CD4-positive, alpha-beta T cell treated with Interferon alpha-2 for 1 hour (primary cell): ENCODE measurements around the gene GAS1.

Experiments used
- DNase-seq, 2 donors: peaks; one replicate each; pipeline ENCODE4 v3.0.0-alpha.2; 2020 to 2022

GAS1 gene

GRCh38 chr9:86962692-86963091, 15.4 kb upstream of the GAS1 start:
- no peak for DNase-seq

DNA sequence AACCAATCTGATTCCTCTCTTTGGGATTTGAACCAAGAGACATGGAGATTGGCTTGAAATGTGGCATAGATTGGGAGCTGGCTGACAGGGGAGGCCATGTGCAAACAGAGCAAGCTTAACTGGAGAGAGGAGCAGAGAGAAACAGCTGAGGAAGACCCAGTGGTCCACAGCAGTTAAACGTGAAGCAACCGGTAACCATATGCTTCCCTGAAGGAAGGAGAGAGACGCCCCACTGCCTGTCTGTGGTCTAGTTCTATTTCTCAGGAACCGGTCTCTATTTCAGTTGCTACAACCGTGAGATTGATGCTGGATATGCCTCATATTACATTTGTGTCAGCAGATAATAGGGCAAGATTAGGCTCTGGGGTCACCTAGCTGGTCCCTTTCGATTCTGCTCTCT, 13.6 kb upstream of the GAS1 start:
- DNase-seq = no peak

DNA sequence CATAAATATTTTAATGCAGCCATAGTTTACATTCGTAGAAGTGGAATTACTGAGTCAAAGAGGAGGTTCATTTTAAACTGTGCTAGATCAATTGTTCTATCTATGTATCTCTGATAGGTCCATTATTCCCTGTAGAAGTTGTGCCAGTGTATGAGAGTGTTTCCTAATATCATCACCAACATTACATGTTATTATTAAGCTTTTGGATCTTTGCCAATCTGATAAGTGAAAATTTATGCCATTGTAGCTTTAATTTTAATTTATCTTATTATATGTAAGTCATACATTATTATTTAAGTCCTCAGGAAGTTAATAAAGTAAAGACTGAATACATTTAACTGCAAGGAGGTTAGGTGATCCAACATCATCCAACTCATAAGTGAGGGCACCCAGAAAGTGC, 10.9 kb upstream of the GAS1 start:
- DNase-seq = no peak

GRCh38 chr9:86955561-86955960, 8.3 kb upstream of the GAS1 start:
- DNase-seq = no peak

DNA sequence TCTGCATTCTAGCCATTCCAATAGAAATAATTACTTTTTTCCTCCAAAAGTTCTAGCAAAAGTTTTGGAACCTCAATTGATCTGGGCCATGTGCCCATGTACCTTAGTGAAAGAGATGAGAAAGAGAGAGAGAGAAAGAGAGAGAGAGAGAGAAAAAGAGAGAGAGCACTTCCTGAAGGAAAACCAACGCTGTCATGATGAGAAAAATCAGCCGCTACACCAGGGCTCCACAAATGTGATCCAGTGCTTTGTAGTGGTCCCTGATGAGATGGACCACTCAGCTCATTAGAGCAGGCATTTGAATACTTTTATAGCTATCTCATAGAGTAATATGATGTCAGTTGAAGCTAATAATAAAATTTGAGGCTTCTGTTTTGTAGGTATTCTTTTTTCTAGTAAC, 7.7 kb upstream of the GAS1 start:
- no peak for DNase-seq

DNA sequence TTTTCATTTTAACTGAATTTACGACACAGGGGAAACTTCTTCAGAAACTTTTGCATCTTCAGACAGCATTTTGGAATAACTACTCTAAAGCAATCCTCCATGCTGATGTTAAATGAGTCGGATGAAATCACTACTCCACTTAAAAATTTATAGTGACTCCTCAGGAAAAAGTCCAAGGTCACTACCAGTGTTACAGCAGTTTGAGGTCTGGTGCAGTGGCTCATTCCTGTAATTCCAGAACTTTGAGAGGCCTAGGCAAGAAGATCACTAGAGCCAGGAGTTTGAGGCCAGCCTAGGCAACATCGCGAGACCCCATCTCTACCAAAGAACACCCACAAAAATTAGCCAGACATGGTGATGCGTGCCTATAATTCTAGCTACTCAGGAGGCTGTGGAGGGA, 5.9 kb upstream of the GAS1 start:
- DNase-seq = no peak

GRCh38 chr9:86948074-86948929, 996 bp upstream of the GAS1 start:
- peak; percentile 62 to 78 for DNase-seq

DNA sequence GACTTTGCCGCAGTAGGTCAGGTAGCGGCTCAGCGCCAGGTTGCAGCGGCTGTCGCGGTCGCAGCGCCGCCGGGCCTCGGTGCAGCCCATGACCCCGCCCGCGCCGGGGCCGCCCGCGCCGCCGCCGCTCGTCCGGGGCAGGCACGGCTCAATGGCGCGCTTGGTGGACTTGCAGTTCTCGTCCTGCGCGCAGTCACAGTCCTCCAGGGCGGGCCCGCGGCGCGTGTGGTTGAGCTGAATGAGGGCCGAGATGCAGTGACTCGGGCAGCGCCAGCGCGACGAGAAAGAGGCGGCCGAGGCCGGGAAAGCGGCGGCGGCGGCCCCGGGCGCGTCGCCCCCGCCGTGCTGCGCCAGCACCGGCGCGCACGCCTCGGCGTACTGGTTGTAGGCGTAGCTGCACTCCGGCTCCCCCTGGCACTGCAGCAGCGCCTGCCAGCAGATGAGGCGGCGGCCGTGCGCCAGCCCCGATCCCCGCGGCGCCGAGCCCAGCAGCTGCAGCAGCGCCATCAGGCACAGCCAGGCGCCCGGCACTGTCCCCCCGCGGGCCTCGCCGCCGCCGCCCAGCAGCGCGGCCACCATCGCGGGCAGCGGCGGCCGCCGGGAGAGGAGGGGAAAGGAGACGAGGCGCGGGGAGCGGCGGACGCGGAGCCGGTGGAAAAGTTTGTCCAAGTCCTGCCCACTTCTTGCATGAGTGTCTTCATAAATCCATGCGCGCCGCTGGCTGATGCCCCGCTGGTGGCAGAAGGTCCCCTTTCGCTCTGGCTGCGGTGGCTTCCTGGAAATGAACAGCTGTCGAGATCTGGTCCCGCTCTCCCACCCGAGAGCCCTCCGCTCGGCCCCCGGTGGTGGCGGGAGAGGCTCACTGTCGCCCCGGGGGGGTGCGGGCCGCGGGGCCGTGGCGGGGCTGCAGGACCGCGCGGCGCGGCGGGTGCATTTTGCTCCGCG, 833 bp downstream of the GAS1 start:
- peak; percentile 32 to 66 for DNase-seq

- no peak for DNase-seq
These were observed 1.5 kb downstream of the GAS1 start for GRCh38 chr9:86945728-86946200.

GRCh38 chr9:86944796-86945727, 2.2 kb downstream of the GAS1 start:
- no peak for DNase-seq

GRCh38 chr9:86943201-86944113, 3.8 kb downstream of the GAS1 start:
- DNase-seq = no peak

DNA sequence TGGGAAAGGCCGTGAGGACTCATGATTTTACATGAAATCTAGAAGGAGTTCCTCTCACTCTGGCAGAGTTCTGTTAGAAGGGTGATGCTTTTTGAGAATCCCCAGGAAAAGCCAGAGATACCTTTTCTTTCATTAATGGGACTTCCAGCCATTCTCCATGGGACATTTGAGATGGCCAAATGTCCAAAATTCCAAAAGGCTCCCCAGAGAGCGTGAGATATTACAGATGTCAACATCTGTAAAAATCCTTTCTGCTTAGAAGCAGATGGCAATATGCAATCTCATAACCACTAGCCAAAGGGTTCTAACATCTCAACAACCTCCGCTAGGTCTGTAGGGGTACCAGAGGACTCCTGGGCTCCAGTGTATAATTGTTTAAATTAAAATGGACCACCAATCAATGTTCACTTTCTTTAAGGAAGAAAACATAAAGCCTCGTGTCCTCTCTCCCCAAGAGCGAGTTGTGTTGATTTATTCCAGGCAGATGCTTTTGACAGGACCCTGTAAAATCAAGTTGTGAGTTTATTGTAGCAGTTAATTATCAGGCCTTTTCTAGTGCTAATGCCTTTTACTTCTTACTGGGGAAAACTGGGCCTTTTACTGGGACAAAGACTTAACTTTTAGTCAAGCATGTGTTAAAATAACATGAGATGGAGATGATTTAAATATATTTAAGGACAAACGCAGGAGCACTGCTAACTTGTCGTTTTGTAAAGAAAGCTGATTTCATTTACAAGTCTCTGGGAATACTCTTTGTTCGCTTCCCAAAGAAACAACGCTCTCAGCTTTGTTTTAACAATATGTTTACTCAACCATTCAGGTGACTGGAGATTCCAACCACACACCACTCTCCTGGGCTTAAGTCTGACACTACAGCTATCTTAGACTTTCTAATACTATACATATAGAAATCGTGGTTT, 4.8 kb downstream of the GAS1 start:
- no peak for DNase-seq

- no peak for DNase-seq
These were observed 6.1 kb downstream of the GAS1 start for GRCh38 chr9:86941197-86941596.

DNA sequence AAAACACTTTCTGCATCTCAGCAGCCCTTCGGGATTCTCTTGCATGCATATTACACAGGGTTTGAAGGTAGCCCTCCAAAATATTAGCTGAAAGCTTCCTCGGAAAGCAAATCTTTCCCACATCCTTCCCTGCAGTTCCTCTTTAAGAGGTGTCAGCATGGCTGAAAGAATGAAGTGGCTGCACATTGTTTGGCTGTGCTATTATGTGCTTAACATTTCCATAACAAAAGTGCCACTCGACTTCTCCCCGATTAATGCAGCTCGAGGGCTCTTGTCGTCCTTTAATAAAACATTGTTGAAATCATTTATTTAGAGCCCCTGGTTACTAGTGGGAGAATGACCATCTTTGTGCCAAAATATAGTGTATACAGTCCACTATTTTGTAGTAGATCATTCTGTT, 6.5 kb downstream of the GAS1 start:
- DNase-seq = no peak

DNA sequence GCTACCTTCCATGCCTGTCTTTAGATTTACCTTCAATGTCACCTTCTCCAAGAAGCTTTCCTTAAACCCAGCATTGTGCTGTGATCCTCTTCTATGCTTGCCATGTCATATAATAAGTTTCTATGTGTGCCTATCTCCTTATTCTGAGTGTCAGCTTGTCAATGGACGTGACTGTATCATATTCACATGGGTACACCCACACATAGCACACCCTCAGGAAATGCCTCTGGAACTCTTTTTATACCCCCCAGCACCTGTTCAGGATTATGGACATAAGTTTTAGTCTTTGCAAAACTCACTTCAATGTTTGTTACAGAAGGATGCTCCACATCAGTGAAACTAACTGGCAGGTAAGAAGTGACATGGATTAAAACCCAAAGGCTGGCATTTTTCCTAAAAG, 7.4 kb downstream of the GAS1 start:
- DNase-seq = no peak

DNA sequence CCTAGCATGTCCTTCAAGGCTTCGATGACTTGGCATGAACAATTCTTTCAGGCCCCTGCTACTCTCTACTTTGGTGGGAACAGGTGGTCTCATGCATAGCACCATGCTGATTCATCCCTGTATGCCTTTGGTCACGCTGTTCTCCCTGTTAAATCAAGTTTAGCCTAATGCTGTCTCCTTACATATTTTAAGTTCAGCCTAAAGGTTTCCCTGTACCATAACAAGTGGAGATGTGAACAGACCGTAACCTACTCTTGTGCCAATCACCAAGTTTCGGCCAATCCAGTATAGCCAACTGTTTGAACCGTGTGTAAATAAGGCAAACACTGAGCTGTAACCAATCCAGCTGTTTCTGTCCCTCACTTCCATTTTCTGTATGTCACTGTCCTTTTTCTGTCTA, 8.0 kb downstream of the GAS1 start:
- DNase-seq = no peak

DNA sequence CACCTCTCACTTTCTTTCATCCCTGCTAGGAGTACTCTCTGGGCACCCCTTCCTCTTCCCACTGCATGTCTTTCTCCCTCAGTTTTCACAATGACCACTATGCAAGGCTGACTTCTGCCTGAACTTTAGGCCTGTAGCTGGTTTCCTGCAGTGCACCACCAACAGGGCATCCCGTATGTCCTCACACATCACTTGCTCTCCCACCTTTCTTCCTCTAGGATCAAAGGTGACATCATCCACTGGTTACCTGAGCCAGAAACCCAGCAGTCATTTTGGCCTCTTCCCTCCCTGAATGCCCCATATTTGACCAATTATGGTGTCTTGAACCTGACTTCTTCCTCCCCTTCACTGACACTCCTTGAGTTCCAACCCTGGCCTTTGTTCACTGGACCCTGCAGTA, 8.5 kb downstream of the GAS1 start:
- no peak for DNase-seq

DNA sequence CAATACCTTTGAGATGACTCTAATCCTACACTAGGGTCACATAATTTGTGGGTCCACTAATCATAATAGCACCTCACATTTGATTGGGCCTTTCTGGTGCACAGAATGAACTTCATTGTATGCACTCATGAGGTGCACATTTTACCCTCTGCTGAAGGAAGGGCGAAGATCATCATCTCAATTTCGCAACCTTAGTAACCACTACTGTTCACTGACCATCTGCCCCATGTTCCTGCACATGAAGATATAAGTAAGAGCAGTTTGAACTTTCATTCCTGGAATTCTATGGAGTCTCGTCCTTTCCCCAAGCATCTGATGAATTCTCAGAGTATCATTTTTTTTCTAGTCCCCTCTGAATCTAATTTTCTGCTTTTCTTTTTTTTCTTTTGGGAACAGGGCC, 21.2 kb downstream of the GAS1 start:
- no peak for DNase-seq

DNA sequence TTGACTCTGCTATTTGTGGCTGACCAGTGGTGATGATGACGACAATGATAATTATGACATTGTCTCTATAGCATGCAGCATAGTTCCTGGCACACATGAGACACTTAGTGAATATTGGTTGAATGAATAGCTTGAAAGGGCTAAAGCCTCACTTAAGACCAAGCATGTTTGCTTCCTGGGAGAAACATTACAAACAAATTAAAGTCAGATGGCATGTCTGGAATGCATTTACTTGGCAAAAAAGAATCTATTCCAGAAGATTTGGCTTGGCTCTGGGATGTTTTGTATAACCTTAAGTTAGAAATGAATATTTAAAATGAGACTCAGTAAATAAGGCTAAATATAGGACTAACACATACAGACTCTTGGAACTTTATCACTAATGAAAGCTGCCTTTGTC, 21.6 kb downstream of the GAS1 start:
- no peak for DNase-seq

GRCh38 chr9:86924206-86924605, 23.1 kb downstream of the GAS1 start:
- no peak for DNase-seq
